Skeletal muscle cell (primary cell): Measurements from ENCODE around the gene ZBTB7A.
"Not testable (repeated sequence)": the region's sequence is repeated elsewhere in the genome, so short reads cannot be mapped to it uniquely, and the experiment has no call there.

Experiments
- DNase-seq: peaks from one replicate; pipeline ENCODE4 v3.0.0-alpha.2; 2010; ENCODE audit warnings: low read depth
- H3K4me3 ChIP-seq: 2 replicates; pipeline ENCODE4 v1.5.1; 2011; ENCODE audit warnings: low read depth, mild to moderate bottlenecking, control low read depth, low read length, moderate library complexity

The ZBTB7A gene

DNA sequence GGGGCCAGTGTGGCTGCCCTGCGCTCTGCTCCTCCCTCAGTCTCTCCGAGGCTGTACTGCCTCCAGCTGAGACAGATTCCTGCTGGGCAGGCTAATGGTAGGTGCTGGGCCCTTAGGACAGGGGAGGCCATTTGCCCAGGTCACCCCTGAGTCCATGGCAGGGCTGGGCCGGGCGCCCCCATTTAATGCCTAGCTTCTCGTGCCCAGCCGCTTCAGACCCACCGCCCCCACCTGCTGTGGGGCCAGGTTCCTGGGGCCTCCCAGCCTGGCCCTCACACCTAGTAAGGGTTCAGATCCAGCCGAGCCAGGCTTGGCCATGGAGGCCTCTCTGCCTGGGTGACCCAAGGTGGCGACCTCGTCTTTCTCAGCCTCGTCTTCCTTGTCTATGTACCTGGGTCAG is 41.4 kb downstream of the ZBTB7A start:
- no peak for DNase-seq
- H3K4me3 ChIP-seq: no peak overlapping the region

DNA sequence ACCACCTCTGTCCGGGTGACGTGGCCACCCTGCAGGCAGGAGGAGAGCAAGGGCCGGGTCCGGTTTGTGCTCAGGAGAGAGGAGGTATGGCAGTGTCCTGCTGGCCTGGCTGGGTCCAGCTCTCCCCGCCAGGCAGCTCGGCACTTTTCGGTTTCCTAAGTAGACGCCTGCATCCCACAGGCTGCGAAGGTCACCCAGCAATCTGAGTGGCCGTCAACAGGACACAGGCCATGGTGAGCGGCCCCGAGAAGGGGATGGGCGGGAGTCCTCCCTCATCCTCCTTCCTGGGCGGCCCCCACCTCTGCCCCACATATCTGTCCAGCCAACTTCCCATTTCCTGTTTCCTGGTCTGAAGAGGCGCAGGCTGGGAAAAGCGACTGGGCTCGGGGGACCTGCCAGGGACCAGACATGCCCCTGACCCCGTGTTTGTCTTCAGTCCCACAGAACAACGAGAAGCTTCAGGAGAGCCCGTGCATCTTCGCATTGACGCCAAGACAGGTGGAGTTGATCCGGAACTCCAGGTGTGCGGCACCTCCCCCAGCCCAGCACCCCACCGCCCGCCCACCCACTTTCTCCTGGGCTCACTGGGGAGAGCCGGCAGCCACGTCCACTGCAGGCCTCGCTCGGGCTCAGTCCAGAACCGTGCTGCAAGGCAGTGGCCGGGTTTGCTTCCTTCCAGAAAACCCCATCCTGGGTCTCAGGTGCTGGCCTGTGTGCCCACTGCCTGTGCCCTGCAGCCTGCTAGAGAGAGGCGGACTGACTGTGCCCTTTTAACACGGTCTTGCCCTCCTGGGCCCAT is 42.9 kb downstream of the ZBTB7A start:
- DNase-seq: no peak
- H3K4me3 ChIP-seq: no peak overlapping the region

GRCh38 chr19:4019578-4019977 is 47.1 kb downstream of the ZBTB7A start:
- DNase-seq: no peak
- H3K4me3 ChIP-seq: no peak overlapping the region

DNA sequence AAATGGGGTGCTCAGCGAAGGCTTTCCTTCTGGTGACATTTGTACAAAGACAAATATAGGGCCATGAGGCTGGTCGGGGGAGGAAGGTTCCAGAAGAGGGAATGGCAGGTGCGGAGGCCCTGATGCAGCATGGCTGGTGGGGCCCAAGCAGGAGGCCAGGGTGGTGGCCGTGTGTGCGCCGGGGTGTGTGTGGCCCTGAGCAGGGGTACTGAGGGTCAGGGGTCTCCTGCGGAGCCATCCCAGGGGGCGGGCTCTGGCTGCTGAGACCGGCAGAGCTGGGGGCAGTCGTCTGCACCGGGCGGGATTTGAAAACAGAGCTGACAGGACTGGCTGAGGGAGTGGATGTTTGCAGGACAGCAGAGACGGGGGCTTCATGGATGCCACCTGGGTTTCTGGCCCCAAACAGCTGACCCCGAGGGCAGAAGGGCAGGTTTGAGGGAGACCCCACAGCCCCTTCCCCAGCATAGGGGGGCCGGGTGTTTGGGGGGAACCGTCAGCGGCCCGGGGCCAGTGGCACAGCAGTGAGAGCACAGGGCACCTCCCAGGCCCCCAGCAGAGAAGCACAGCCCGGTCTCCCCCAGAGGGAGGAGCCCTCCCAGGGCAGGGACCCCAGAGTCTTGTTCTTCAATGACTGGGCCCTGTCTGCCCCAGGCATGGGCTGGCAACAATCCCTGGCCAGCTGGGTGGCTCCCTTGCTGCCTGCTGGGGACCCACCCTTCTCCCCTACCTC is 47.8 kb downstream of the ZBTB7A start:
- DNase-seq: no peak
- no peak overlapping the region for H3K4me3 ChIP-seq

- no peak for DNase-seq
- H3K4me3 ChIP-seq: no peak overlapping the region
These were observed 48.5 kb downstream of the ZBTB7A start for GRCh38 chr19:4018140-4018613.

GRCh38 chr19:4016903-4017638 is 49.6 kb downstream of the ZBTB7A start:
- H3K4me3 ChIP-seq: no peak overlapping the region
- no peak for DNase-seq

- DNase-seq: no peak
- no peak overlapping the region for H3K4me3 ChIP-seq
These were observed 50.2 kb downstream of the ZBTB7A start for GRCh38 chr19:4016486-4016885.

DNA sequence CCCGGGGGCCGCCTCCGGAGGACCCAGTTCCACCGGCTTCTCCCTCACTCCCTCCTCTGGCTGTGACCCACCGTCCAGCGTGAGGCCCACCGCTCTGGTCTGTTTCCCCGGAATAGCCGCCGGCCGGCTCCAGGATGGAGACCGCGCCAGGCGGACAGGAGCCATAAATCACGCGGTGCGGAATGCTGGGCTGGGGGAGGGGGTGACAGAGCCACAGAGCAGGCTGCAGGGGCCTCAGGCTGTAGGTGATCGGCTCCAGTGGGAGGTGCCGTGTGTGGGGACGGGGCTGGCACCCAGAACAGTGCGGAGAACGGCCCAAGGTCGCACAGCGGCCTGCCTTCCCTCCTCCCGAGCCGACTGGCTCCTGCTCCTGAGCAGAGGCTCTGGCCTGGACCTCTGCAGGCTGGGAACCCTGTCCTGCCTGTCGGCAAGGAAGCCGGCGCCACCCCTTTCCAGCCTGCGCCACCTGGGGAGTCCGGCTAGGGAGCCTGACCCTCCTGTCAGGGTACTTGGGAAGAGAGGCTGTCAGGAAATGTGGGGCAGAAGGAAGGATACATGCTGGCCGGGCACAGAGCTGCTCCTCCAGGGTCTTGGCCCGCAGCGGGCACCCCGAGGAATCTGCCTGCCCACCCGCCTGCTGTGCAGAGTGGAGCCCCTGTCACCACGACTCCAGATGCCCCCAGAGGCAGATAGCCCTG is 50.8 kb downstream of the ZBTB7A start:
- H3K4me3 ChIP-seq: no peak overlapping the region
- DNase-seq: no peak

- DNase-seq: no peak
- H3K4me3 ChIP-seq: no peak overlapping the region
These were observed 51.9 kb downstream of the ZBTB7A start for GRCh38 chr19:4014541-4015491.

GRCh38 chr19:4013886-4014540 is 52.7 kb downstream of the ZBTB7A start:
- no peak overlapping the region for H3K4me3 ChIP-seq
- no peak for DNase-seq

- DNase-seq: no peak
- no peak overlapping the region for H3K4me3 ChIP-seq
These were observed 53.6 kb downstream of the ZBTB7A start for GRCh38 chr19:4012975-4013634.

GRCh38 chr19:4012092-4012974 is 54.4 kb downstream of the ZBTB7A start:
- no peak for DNase-seq
- H3K4me3 ChIP-seq: no peak overlapping the region

DNA sequence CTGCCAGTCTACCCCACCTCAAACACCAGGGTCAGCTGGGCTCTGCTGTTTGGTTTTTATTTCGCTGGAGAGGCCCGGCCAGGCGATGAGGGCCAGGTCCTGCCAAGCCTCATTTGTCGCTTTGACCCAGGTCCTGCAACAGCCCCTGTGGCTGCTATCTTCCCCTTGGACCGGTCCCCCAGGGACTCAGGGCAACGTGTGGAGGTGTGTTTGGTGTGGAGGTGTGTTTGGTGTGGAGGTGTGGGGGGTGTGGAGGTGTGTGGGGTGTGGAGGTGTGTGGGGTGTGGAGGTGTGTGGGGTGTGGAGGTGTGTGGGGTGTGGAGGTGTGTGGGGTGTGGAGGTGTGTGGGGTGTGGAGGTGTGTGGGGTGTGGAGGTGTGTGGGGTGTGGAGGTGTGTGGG is 55.3 kb downstream of the ZBTB7A start:
- H3K4me3 ChIP-seq, DNase-seq: not testable (repeated sequence)

DNA sequence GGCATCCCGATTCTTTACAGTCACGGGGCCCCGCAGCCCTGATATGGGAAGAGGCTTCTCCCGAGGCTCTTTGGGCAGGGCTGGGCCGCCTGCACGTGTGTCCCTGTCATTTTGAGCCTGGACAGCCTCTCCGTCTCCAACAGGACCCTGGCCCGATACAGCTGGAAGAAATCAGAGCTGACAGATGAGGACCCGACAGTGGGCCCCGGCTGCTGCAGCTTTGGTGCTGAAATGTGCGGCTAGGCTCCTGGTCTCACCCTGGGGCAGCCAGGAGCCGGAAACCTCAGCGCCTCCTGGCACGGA is 55.9 kb downstream of the ZBTB7A start:
- no peak for DNase-seq
- H3K4me3 ChIP-seq: no peak overlapping the region

DNA sequence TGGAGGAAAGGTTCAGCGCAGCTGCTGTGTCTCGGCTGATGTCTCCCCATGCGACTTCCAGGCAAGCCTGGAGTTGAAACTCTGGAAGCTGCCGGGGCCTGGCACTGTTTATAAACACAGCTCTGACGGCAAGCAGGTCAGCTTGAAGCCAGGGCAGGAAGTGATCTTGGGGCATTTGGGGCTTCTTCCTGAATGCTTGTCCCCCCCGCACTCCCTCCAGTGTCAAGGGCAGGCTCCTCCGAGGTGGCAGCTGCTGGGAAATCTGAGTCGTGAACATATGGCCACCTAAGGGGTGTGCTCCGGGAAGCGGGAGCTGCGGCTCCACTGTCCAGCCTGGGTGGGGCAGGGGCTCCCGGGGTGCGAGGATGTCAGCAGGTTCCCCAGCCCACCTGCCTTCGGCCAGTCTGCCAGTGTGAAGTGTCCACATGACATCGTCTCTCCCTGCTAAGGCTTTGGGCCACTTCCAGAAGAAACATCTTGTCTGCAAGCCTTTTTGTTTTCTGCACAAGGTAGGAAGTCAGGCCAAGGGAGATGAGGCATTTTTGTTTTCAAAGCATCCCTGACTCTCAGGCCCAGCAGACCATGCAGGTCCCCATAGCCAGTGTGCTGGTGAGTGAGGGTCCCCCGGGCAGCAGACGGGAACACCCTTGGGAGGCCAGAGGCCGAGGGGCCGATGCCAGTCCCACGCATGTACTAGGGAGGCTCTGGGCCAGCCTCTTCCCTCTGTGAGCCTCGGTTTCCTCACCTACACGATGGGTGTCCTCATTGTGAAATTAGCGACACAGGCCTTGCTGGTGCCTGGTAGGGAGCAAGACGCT is 56.5 kb downstream of the ZBTB7A start:
- no peak for DNase-seq
- peak overlapping the region; percentile 4 for H3K4me3 ChIP-seq
